ENCODE results near the gene THBS2.

GRCh38 chr6:169243186-169243585, 10.5 kb downstream of the THBS2 start:
- TF ChIP-seq CTCF (IDR thresholded peaks at IDR 0.05): no peak
- no peak for TF ChIP-seq POLR2A (IDR thresholded peaks at IDR 0.05)

Data from Peyer's patch (tissue), 4 donors.